Transverse colon (tissue), 4 donors: ENCODE results near the gene RIPOR3. TPM values are rescaled to one million over a fixed set of nuclear protein-coding genes. Genes with fewer than 3 reads are reported as not detected.

Experiments used
- DNase-seq: peaks from one replicate; pipeline ENCODE4 v3.0.0-alpha.2; 2019
- H3K27ac ChIP-seq, 4 donors: fragments of 200-600 bp; sonication (generic); 2 replicates each; pipeline ENCODE4 v1.5.1; 2016 to 2018; ENCODE audit warnings: inconsistent platforms in 4 of 4
- H3K27me3 ChIP-seq: fragments of 200-600 bp; sonication (generic); 2 replicates; pipeline ENCODE4 v1.5.1; 2017; ENCODE audit warnings: inconsistent platforms
- H3K36me3 ChIP-seq, 4 donors: fragments of 200-600 bp; sonication (generic); 2 replicates each; pipeline ENCODE4 v1.5.1; 2017 to 2019; ENCODE audit warnings: inconsistent platforms in 4 of 4
- H3K4me1 ChIP-seq, 4 donors: fragments of 200-600 bp; sonication (generic); 2 replicates each; pipeline ENCODE4 v1.5.1; 2017 to 2020; ENCODE audit warnings: inconsistent platforms in 4 of 4
- H3K4me3 ChIP-seq, 4 donors: fragments of 200-600 bp; sonication (generic); 1 replicate in 1 of 4; 2 replicates in 3 of 4; pipeline versions ENCODE4 v1.5.1 to v1.6.1; 2017 to 2019; ENCODE audit warnings: inconsistent platforms in 4 of 4
- H3K9me3 ChIP-seq, 2 donors: fragments of 200-600 bp; sonication (generic); 2 replicates each; pipeline ENCODE4 v1.5.1; 2017 to 2019; ENCODE audit warnings: inconsistent platforms in 2 of 2
- CTCF ChIP-seq, 5 experiments: fragments of 200-600 bp in 3 of 5; fragments of 450-650 bp in 2 of 5; sonication (generic) in 3 of 5; IDR thresholded peaks; 1 replicate in 2 of 5; 2 replicates in 3 of 5; pipeline ENCODE4 v1.5.1; 2016 to 2017; ENCODE audit warnings: antibody characterized with exemption in 5 of 5, inconsistent platforms in 3 of 5, mild to moderate bottlenecking in 2 of 5, moderate library complexity in 1 of 5
- EP300 ChIP-seq: sonication (generic); formaldehyde crosslinking; IDR thresholded peaks from one replicate; pipeline ENCODE4 v1.6.1; 2017; ENCODE audit warnings: antibody characterized with exemption, low read depth
- POLR2A ChIP-seq: fragments of 450-650 bp; IDR thresholded peaks from one replicate; pipeline ENCODE4 v1.6.1; 2016; ENCODE audit warnings: antibody characterized with exemption, mild to moderate bottlenecking, moderate library complexity
- POLR2AphosphoS5 ChIP-seq, 3 donors: sonication (generic); formaldehyde crosslinking; IDR thresholded peaks; one replicate each; pipeline ENCODE4 v1.6.1; 2016; ENCODE audit warnings: antibody characterized with exemption in 3 of 3
- WGBS, 2 donors: methylation state at CpG; one replicate each; pipeline ENCODE4 v1.1.5; 2018; ENCODE audit warnings: low coverage in 1 of 2; 5-methylcytosine and 5-hydroxymethylcytosine counted together
- in situ Hi-C, 4 donors: fragments of 200-750 bp; cut with MboI; loops; one replicate each; pipeline versions ENCODE4 v1.15.0 to v1.15.1; 2017; ENCODE audit warnings: low sequenced_read_pairs in 3 of 4, low pct_ligation_motif_present in 1 of 4, low pct_unique_long_range_greater_than_20kb in 1 of 4
- intact Hi-C: fragments of 100-400 bp; cut with DNase I; formaldehyde crosslinking; loops from one replicate; pipeline ENCODE4 v1.15.1; 2023; ENCODE audit warnings: low total_unique reads
- total RNA-seq, 4 donors: library from RNA; depleted of rRNA; stranded (reverse); fragments of >200 nt; gene quantifications; one replicate each; pipeline ENCODE4 v1.1.0, GENCODE V29; 2016

RIPOR3 gene
- total RNA-seq, 4 donors from 2014 or later: 4.6 to 15.7 (median 8.7) TPM

DNA sequence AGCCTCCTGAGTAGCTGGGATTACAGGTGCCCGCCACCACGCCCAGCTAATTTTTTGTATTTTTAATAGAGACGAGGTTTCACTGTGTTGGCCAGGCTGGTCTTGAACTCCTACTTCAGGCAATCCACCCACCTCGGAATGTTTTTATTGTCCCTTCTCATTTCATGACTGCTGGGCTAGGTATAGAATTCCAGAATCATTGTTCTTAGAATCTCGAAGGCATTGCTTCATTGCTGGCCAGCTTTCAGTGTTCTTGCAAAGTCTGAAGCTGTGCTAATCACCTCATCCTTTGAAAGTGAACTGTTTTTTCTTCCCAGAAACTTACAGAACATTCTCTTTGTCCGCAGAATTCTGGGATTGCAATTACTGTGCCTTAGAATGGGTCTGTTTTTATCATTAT lies 132.2 kb downstream of the RIPOR3 start:
- DNase-seq: no peak
- in situ Hi-C loops: loop anchor here in 1 of 4 donors (10.0 kb wide), 1 partner anchor 54 kb away; no protein-coding TSS in a partner anchor
- intact Hi-C loops: no loop called here

GRCh38 chr20:50558483-50558925 lies 132.8 kb downstream of the RIPOR3 start:
- intact Hi-C loops: no loop called here
- in situ Hi-C loops: loop anchor here in 1 of 4 donors (10.0 kb wide), 1 partner anchor 54 kb away; no protein-coding TSS in a partner anchor
- Histone ChIP-seq H3K27me3 (no peaks in the 10 kb centered on the region), H3K4me3 (no peak overlapping the region), H3K4me1 (peaks cover 10 to 32% (median 16%) of the 10 kb centered on the region in 4 donors), H3K27ac (no peak overlapping the region), H3K9me3 (no peaks in the 10 kb centered on the region), H3K36me3 (peaks cover 0 to 8% (median 0%) of the 10 kb centered on the region in 4 donors)
- DNase-seq: no peak
- no peak for TF ChIP-seq EP300
- TF ChIP-seq POLR2AphosphoS5 (IDR thresholded peaks at IDR 0.05): no peak
- TF ChIP-seq CTCF (IDR thresholded peaks at IDR 0.05): no peak
- TF ChIP-seq POLR2A: no peak
- WGBS, 2 donors: 79 to 92% methylated on average over 4 of the region's 4 CpGs

More for the DNA sequence above, 132.2 kb downstream of the RIPOR3 start:
- TF ChIP-seq EP300: no peak
- TF ChIP-seq POLR2A: no peak
- TF ChIP-seq POLR2AphosphoS5 (IDR thresholded peaks at IDR 0.05): no peak
- TF ChIP-seq CTCF (IDR thresholded peaks at IDR 0.05): no peak
- no peak overlapping the region for H3K4me3 ChIP-seq
- H3K9me3 ChIP-seq: no peaks in the 10 kb centered on the region
- H3K4me1 ChIP-seq: peaks cover 9 to 28% (median 14%) of the 10 kb centered on the region in 4 donors
- H3K27me3 ChIP-seq: no peaks in the 10 kb centered on the region
- H3K36me3 ChIP-seq: peaks cover 0 to 8% (median 0%) of the 10 kb centered on the region in 4 donors
- WGBS, 2 donors: 92 to 100% methylated on average over 1 to 6 of the region's 6 CpGs
- no peak overlapping the region for H3K27ac ChIP-seq

GRCh38 chr20:50557549-50558134 lies 133.7 kb downstream of the RIPOR3 start:
- intact Hi-C loops: no loop called here
- no peaks in the 10 kb centered on the region for H3K27me3 ChIP-seq
- in situ Hi-C loops: loop anchor here in 1 of 4 donors (10.0 kb wide), 1 partner anchor 53 kb away; no protein-coding TSS in a partner anchor
- no peak overlapping the region for H3K4me3 ChIP-seq
- no peak overlapping the region for H3K27ac ChIP-seq
- peaks cover 10 to 32% (median 16%) of the 10 kb centered on the region in 4 donors for H3K4me1 ChIP-seq
- H3K9me3 ChIP-seq: no peaks in the 10 kb centered on the region
- H3K36me3 ChIP-seq: peaks cover 0 to 6% (median 0%) of the 10 kb centered on the region in 4 donors
- WGBS, 2 donors: 98 to 100% methylated on average over 3 to 11 of the region's 11 CpGs
- no peak for DNase-seq
- no peak for TF ChIP-seq POLR2A
- no peak for TF ChIP-seq CTCF (IDR thresholded peaks at IDR 0.05)
- no peak for TF ChIP-seq POLR2AphosphoS5 (IDR thresholded peaks at IDR 0.05)
- no peak for TF ChIP-seq EP300

DNA sequence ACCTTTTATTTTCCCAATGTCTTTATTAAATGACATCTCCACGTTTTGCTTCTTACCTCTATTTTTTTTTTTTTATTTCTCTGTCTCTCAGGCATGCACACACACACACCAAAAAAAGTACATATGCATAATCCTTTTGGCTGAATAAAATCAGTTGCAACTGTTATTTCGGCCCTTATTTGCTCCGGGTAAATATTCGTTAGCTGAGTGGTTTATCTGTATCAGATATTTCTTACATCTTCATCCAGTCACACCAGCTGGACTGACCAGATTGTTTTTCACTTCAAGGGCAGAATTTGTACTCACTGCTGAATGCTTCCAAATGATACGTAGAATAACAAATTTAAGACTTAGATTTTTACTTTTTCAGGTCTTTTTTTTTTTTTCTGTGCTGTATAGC lies 135.7 kb downstream of the RIPOR3 start:
- H3K27me3 ChIP-seq: no peaks in the 10 kb centered on the region
- H3K36me3 ChIP-seq: no peaks in the 10 kb centered on the region
- no peak for DNase-seq
- peaks cover 4 to 25% (median 8%) of the 10 kb centered on the region in 4 donors for H3K4me1 ChIP-seq
- intact Hi-C loops: no loop called here
- TF ChIP-seq CTCF (IDR thresholded peaks at IDR 0.05): no peak
- TF ChIP-seq POLR2AphosphoS5 (IDR thresholded peaks at IDR 0.05): no peak
- TF ChIP-seq EP300: no peak
- TF ChIP-seq POLR2A: no peak
- no peak overlapping the region for H3K4me3 ChIP-seq
- H3K9me3 ChIP-seq: no peaks in the 10 kb centered on the region
- in situ Hi-C loops: loop anchor here in 1 of 4 donors (10.0 kb wide), 1 partner anchor 51 kb away; no protein-coding TSS in a partner anchor
- H3K27ac ChIP-seq: no peak overlapping the region
- WGBS, 2 donors: 90 to 96% methylated on average over 5 of the region's 5 CpGs
